Measurements from ENCODE around the gene CAPN2.

DNA sequence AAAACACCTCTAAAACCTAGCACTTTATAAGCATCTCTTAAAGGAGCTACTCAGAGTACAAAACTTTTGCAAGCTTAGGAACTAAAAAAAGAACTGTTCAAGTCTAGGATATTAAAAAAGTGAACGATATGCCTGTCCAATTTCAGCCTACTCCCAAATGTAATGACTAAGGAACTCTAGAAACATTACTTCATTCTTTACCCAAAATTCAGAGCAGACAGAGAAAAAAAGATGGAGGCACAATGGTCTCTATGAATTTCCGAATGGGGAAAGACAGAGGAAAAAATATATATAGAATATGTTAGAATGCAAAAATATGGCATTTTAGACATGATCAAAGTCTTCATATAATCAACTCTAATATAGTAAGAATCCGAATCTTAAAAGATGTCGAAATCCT lies 72.2 kb downstream of the CAPN2 start:
- TF ChIP-seq, protein P1, sequence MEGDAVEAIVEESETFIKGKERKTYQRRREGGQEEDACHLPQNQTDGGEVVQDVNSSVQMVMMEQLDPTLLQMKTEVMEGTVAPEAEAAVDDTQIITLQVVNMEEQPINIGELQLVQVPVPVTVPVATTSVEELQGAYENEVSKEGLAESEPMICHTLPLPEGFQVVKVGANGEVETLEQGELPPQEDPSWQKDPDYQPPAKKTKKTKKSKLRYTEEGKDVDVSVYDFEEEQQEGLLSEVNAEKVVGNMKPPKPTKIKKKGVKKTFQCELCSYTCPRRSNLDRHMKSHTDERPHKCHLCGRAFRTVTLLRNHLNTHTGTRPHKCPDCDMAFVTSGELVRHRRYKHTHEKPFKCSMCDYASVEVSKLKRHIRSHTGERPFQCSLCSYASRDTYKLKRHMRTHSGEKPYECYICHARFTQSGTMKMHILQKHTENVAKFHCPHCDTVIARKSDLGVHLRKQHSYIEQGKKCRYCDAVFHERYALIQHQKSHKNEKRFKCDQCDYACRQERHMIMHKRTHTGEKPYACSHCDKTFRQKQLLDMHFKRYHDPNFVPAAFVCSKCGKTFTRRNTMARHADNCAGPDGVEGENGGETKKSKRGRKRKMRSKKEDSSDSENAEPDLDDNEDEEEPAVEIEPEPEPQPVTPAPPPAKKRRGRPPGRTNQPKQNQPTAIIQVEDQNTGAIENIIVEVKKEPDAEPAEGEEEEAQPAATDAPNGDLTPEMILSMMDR (conservative IDR thresholded peaks at IDR 0.05; ENCODE audit: low read depth in 2 of 2) = no peak
- TF ChIP-seq CREB1 (CRISPR knock-in tag; IDR thresholded peaks at IDR 0.05; ENCODE audit: low read depth) (no peak), JUNB (IDR thresholded peaks at IDR 0.05; ENCODE audit: unreplicated experiment) (no peak), POLR2AphosphoS5 (IDR thresholded peaks at IDR 0.05; ENCODE audit: low read depth) (no peak), ZNF114 (CRISPR knock-in tag; IDR thresholded peaks at IDR 0.05) (no peak), EZH2phosphoT487 (IDR thresholded peaks at IDR 0.05; ENCODE audit: unreplicated experiment) (no peak), NANOG (IDR thresholded peaks at IDR 0.05; ENCODE audit: borderline replicate concordance) (no peak), EZH2 (IDR thresholded peaks at IDR 0.05; ENCODE audit: low read depth, unreplicated experiment) (no peak), STAT1 (IDR thresholded peaks at IDR 0.05; ENCODE audit: unreplicated experiment) (no peak)
- TF ChIP-seq, protein P2, sequence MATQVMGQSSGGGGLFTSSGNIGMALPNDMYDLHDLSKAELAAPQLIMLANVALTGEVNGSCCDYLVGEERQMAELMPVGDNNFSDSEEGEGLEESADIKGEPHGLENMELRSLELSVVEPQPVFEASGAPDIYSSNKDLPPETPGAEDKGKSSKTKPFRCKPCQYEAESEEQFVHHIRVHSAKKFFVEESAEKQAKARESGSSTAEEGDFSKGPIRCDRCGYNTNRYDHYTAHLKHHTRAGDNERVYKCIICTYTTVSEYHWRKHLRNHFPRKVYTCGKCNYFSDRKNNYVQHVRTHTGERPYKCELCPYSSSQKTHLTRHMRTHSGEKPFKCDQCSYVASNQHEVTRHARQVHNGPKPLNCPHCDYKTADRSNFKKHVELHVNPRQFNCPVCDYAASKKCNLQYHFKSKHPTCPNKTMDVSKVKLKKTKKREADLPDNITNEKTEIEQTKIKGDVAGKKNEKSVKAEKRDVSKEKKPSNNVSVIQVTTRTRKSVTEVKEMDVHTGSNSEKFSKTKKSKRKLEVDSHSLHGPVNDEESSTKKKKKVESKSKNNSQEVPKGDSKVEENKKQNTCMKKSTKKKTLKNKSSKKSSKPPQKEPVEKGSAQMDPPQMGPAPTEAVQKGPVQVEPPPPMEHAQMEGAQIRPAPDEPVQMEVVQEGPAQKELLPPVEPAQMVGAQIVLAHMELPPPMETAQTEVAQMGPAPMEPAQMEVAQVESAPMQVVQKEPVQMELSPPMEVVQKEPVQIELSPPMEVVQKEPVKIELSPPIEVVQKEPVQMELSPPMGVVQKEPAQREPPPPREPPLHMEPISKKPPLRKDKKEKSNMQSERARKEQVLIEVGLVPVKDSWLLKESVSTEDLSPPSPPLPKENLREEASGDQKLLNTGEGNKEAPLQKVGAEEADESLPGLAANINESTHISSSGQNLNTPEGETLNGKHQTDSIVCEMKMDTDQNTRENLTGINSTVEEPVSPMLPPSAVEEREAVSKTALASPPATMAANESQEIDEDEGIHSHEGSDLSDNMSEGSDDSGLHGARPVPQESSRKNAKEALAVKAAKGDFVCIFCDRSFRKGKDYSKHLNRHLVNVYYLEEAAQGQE (IDR thresholded peaks at IDR 0.05; ENCODE audit: unreplicated experiment) = no peak
